Stimulated activated CD8-positive, alpha-beta memory T cell treated with anti-CD3 and anti-CD28 coated beads, Interleukin-15, amount 100 ng/mL, for 4 hours (primary cell): ENCODE data around the gene HOXD10.

ENCODE experiments used
- DNase-seq, 2 donors: peaks; one replicate each; pipeline ENCODE4 v3.0.0-alpha.2; 2020; ENCODE audit warnings: low read depth in 2 of 2

Gene HOXD10

DNA sequence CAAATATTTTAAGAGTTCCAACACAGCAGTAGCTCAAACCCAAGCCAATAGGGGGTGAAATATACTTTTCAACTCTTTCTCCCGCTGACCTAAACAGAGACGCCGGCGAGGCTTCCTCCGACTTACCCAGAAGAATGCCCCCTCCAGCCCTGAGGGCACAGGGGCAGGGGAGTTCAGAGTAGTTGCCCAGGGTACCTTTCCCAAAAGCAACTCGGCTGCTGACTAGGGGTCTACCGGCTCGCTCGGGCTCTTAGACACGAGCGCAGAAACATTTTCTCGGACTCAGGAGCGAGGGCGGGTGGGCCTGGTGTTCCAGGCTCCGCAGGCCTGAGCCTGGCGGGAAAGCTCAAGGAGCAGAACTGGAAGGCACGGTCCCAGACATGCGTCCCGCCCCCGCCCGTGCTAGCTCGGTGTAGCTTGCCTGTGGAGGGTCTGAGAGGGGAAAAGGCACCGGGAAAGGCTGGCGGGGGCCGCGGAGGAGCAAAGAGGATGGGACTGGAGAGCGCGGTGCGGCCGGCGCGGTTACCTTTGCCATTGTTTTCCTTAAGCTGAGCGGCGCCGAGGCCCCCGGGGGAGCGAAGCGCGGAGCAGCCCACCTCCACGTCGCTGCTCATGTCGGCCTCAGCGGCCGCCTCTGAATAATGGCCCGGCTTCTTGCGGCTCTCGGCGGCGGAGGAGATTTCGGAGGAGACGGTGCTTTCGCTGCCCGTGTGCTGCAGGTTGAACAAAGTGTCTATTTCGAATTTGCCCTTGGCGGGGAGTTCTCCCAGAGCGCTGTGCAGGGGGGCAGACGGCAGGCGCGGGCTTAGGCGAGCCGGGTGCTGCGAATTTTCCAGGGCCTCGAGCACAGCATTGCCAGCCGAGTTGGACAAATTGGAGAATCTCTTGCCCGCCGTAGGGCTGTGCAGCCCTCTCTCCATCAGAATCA lies 33.5 kb upstream of the HOXD10 start:
- no peak for DNase-seq

DNA sequence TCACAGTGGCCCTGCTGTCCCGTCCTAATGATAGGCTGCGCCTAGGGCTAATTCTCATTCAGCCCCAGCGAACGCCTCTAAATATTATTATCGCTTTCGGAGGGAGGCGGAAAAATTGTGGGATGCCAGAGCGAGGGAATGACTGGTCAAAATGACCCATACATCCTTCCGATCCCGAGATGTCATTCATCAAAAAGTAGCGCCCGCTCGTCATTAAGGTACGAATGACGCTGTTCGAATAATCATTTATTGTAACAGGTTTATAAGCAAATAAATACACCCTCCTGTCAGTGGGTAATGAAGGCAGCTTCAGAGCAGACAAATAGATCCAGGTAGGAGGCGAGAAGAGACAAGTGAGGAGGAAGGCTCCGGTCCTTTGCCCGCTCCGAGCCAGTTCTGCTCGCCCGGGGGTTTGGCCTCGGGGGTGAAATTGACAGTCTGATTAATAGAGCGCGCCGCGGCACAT lies 32.7 kb upstream of the HOXD10 start, which contains the start of gene EVX2:
Gene EVX2, minus strand, starts transcription at position 167 of the 466 bp plus-strand sequence. CDS start 186 bp downstream, outside the sequence.
- DNase-seq: no peak

GRCh38 chr2:176084611-176085119 lies 31.9 kb upstream of the HOXD10 start:
- DNase-seq: no peak

- DNase-seq: no peak
Observed at GRCh38 chr2:176085120-176085788, 31.3 kb upstream of the HOXD10 start.

DNA sequence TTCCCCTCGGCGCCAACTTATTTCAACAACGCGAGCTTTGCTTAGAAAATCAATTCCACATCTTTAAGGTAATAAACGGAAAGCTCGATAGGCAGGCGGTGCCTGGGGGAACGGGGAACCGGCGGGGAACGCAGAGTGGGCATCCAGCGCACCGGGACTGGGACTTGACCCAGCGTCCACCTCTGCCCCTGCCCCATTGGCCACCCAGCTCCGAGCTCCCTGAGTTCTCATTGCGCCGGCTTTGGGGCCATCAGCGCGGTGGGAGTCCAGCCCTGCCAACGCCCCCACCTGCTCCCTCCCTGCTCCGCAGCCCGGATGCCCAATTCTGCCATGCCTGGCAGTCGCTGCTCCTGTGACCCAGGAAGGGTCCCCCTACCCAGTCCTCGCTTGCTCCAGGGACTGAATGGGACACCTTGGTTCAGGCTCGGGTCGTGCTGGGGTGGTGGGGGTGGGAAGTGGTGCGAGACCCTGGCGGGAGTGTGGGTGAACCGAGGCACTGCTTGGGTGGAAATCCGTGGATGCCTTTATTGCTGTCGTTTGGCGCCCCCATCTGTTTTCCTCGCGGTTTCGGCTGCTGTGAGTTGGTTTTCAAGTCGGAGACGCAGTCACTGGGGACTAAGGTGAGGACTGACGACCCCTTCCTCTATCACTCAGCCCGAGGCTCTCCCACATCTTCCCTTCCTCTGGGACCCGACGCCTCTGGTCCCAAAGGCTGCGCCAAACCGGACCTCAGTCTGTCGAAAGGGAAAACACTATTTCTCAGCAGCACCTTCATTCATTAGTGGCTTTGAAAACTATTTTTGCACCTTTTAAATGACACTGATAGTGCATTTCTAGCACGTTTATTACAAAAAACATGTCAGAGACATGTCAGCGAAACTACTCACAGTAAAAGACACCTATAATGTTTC lies 30.5 kb upstream of the HOXD10 start:
- DNase-seq: no peak

DNA sequence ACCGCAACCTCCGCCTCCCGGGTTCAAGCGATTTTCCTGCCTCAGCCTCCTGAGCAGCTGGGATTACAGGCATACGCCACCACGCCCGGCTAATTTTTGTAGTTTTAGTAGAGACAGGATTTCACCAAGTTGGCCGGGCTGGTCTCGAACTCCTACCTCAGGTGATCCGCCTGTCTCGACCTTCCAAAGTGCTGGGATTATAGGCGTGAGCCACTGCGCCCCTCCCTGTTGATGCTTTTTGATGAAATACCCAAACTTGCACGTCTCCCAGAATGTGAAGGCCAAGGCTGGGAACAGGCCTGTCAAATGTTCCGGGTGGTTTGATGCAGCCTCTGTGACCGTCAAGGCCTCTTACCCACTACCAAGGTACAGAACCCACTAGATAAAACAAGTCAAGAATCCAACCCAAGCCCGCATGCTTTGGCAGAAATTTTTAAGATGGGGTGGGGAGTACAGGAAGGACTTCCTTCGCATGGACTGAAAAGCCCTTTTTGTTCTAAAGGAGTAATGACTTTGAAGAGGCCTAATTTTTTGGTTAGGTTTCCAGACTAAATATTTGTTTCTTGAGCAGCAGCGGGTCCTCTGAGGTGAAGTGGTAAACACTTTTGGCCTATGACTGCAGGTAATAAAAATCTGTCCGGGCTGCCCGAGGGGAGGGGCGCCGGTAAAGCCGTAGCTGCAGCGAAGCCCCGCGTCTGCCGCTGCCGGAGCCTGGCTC lies 29.1 kb upstream of the HOXD10 start:
- no peak for DNase-seq

DNA sequence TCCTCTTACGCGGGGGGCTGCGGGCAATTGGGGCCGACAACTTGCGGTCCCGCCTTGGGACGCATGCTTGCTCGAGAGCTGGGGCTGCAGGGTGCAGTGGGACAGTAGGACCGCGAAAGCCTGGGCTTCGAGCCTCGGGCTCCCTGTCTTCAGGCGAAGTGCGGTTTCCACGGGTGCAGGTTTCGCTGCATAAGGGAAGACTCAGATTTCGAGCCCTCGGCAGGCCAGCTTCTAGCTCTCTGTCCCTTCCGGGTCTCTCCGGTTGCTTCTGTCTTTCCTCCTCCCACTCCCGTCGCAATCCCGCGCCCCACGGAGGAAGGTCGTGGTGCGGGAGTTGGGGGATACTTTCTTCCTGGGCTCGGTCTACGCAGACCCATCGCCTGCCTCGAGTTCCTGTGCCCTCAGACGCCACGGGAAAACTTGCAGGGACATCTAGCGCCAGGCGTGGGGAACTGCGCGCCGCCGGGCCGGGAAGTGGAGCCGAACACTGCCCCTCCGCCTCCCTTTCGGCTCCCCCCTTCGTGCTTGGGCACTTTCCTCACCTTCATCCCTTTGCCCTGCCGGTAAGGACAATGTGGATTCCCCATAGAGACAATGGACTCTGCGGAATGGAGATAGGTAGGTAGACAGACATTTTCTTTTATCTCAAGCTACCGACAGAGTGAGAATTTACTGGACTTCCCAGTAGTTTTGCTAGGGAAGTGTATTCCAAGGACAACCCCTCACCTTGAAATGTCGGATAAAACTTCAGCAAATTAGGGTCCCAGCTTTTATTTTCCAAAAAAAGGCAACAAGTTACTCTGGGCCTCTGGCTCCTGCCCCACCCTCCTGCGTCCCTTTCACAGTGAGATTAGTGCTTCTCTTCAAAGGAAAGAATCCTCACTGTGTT lies 28.3 kb upstream of the HOXD10 start:
- DNase-seq: no peak

- no peak for DNase-seq
Observed at GRCh38 chr2:176088937-176089842, 27.4 kb upstream of the HOXD10 start.

- DNase-seq: no peak
Observed at GRCh38 chr2:176089843-176090395, 26.7 kb upstream of the HOXD10 start.

DNA sequence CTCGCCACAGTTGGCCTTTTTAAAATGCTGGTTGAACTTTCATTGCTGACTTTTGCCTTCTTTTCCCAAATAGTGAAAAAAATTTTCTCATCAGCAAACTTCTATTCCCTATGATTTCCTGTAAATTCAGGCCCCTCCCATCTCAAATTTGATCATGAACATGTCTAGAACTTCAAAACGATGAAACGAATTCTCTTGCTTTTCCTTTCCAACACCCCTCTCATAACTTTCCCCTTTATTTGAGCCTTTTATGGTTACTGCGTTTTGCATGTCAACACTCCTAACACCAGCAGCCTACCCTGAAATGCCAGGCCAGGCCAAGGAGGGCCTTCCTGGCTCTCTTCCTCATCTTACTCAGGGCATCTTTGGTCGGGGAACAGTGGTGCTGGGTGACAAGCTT lies 25.7 kb upstream of the HOXD10 start:
- no peak for DNase-seq

- no peak for DNase-seq
Observed at GRCh38 chr2:176091329-176092258, 25.0 kb upstream of the HOXD10 start.

DNA sequence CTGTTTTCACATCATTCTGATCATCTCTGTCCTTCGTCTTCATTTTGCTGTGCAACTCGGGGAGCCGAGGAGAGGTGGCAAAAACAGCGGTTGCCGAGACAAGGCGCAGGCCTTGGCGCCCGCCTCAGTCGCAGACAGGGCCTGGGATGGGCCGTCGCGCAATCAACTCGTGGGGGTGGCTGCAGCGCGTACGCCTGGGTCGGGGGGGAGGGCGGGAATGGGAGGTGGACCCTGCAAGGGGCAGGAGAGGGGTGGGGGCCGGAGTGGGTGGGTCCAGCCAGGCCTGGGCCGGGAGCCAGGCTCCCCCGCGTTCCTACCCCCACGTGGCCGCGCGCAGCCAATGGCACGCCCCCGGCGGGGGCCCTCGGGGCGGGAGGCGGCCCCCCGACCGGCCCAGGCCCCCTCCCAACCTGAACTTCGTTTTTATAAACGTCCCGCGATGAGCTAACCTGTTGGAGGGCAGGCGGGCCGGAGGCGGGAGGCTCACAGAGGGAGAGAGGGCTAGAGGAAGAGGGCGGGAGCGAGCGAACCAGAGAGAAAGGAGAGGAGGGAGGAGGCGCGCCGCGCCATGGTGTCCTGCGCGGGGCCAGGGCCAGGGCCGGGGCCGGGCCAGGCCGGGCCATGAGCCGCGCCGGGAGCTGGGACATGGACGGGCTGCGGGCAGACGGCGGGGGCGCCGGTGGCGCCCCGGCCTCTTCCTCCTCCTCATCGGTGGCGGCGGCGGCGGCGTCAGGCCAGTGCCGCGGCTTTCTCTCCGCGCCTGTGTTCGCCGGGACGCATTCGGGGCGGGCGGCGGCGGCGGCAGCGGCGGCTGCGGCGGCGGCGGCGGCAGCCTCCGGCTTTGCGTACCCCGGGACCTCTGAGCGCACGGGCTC lies 24.1 kb upstream of the HOXD10 start, which contains the start of gene HOXD13:
Gene HOXD13, plus strand, starts transcription at position 452 of the 875 bp plus-strand sequence. Its CDS starts 170 bp downstream, at position 622.
- no peak for DNase-seq

DNA sequence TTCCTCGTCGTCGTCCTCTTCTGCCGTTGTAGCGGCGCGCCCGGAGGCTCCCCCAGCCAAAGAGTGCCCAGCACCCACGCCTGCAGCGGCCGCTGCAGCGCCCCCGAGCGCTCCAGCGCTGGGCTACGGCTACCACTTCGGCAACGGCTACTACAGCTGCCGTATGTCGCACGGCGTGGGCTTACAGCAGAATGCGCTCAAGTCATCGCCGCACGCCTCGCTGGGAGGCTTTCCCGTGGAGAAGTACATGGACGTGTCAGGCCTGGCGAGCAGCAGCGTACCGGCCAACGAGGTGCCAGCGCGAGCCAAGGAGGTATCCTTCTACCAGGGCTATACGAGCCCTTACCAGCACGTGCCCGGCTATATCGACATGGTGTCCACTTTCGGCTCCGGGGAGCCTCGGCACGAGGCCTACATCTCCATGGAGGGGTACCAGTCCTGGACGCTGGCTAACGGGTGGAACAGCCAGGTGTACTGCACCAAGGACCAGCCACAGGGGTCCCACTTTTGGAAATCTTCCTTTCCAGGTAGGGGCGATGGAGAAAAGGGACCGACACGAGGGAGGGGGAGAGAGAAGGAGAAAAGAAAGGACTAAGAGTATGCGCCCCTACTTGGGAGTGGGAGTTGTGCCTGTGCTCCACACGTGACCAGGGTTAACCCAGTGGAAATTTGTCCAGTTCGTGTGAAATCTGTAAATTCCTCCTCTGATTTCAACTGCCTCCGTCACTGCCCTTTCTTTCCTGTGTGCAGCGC lies 23.3 kb upstream of the HOXD10 start:
- no peak for DNase-seq

DNA sequence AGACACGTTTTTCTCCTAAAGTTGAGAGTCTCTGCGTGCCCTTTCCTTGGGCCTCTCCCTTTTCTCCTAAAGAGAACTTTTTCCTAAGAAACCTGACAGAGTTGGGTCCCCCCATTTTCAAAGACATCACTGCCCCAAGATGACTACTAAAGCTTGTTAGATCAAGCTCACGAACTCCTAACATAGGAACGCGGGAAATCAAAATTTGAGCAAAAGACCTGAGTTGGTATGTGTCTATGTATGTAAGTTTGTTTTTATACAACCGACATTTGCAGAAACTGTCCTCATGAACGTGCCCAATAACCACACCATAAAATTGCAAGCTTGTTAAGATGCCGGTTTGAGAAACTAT lies 22.7 kb upstream of the HOXD10 start:
- DNase-seq: no peak

DNA sequence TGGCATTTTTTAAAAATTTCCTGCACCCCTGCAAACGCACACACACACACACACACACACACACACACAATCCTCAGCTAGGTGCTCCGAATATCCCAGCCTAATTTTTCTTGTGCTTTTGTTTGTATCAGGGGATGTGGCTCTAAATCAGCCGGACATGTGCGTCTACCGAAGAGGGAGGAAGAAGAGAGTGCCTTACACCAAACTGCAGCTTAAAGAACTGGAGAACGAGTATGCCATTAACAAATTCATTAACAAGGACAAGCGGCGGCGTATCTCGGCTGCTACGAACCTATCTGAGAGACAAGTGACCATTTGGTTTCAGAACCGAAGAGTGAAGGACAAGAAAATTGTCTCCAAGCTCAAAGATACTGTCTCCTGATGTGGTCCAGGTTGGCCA lies 22.2 kb upstream of the HOXD10 start:
- DNase-seq: no peak

DNA sequence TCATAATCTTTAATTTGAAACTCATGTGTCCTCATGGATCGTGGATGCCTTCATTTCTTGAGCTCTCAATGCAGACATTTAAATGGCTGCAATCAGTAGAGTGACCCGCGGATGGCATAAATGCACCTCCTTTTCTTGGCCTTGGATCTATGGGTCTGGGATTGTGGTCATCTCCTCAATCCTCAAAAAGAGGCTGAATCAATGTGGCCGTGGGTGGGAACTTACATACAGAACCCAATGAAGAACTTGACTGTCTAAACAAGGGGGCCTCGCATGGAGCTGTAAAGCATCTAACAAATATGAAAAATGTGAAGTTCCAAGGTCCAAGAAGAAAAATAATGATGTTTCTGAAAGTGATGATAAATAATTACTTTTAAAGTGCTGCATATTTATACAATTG lies 21.2 kb upstream of the HOXD10 start:
- no peak for DNase-seq
